ENCODE data around the gene LCN6. TPM values are rescaled to one million over a fixed set of nuclear protein-coding genes. Genes with fewer than 3 reads are reported as not detected.
"Not testable (repeated sequence)": the region's sequence is repeated elsewhere in the genome, so short reads cannot be mapped to it uniquely, and the experiment has no call there.

Gene LCN6
- total and polyA plus RNA-seq, 11 donors, result 0.81 to 101 (median 18.4) TPM

DNA sequence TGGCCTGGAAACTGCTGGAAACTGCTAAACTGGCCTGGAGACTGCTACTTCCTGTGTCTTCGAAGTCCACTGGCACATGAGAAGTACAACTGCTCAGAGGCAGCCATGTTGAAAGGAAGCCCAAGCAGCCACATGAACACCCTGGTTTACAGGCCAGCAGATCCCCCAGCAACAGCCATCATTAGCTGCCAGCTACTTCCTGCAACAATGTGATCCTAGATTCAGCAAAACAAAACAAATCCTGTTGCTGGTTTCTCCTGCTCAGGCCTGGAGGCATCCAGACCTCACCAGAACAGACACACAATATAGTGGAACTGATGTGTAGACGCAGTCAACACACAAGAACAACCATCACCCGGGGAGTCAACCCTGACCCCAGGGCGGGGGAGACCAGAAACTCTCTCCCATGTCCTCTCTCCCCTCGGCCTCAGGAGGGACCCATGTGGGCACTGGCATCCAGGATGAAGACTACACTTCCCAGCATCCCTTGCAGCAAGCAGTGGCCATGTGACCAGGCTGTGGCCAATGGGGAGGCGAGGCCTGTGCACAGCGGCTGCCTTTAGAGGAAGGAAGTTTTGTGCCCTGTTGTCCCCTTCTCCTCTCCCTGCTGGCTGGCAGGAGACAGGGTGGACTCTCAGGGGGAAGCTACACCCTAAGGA, 25.2 kb upstream of the LCN6 start:
- Histone ChIP-seq H3K4me1 (no peaks in the 10 kb centered on the region), H3K9me3 (peaks cover 0 to 9% (median 5%) of the 10 kb centered on the region in 12 donors), H3K27ac (no peak overlapping the region), H3K27me3 (no peaks in the 10 kb centered on the region), H3K36me3 (no peaks in the 10 kb centered on the region), H3K4me3 (no peak overlapping the region)
- intact Hi-C loops (cut with DNase I), result no loop called here
- 78 to 87% (median 85%) methylated on average over 7 of the region's 7 CpGs for WGBS, 4 donors
- TF ChIP-seq, protein P1, sequence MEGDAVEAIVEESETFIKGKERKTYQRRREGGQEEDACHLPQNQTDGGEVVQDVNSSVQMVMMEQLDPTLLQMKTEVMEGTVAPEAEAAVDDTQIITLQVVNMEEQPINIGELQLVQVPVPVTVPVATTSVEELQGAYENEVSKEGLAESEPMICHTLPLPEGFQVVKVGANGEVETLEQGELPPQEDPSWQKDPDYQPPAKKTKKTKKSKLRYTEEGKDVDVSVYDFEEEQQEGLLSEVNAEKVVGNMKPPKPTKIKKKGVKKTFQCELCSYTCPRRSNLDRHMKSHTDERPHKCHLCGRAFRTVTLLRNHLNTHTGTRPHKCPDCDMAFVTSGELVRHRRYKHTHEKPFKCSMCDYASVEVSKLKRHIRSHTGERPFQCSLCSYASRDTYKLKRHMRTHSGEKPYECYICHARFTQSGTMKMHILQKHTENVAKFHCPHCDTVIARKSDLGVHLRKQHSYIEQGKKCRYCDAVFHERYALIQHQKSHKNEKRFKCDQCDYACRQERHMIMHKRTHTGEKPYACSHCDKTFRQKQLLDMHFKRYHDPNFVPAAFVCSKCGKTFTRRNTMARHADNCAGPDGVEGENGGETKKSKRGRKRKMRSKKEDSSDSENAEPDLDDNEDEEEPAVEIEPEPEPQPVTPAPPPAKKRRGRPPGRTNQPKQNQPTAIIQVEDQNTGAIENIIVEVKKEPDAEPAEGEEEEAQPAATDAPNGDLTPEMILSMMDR (IDR thresholded peaks at IDR 0.05), result no peak
- TF ChIP-seq POLR2A (IDR thresholded peaks at IDR 0.05), result no peak
- no peak for DNase-seq
- peak in 3 of 4 donors; percentile 42 to 69 (median 49) for ATAC-seq

DNA sequence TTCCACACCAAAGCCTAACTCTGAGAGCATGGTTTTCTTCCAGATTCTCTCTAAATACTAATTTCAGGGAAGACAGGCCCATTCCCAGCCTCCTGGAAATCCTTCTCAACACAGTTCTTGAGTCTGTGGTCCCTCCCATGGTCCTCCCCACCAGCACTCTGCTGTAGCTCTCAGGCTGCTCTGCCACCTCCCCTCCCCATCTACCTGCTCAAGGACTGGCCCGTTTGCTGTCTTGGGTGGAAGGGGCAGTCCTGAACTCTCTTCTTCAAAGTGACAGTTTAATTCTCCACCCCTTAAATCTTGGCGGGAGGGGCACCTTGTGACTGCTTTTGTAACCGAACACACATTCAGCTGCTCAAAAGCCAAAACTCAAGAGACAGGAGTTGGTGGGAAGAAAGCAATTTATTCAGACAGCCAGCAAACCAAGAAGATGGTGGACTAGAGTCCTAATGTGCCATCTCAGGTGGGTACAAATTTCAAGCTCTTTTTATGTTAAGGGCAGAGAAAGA, 23.6 kb upstream of the LCN6 start:
- WGBS, 4 donors, result 82 to 84% (median 83%) methylated on average over 3 of the region's 3 CpGs
- Histone ChIP-seq H3K4me1 (no peaks in the 10 kb centered on the region), H3K4me3 (no peak overlapping the region), H3K27me3 (peaks cover 0 to 7% (median 0%) of the 10 kb centered on the region in 9 donors), H3K9me3 (peaks cover 0 to 9% (median 5%) of the 10 kb centered on the region in 12 donors), H3K27ac (no peak overlapping the region), H3K36me3 (no peaks in the 10 kb centered on the region)
- DNase-seq (no peak), ATAC-seq (no peak)
- TF ChIP-seq, protein P1 (IDR thresholded peaks at IDR 0.05), result no peak
- no peak for TF ChIP-seq POLR2A (IDR thresholded peaks at IDR 0.05)
- intact Hi-C loops (cut with DNase I), result no loop called here

DNA sequence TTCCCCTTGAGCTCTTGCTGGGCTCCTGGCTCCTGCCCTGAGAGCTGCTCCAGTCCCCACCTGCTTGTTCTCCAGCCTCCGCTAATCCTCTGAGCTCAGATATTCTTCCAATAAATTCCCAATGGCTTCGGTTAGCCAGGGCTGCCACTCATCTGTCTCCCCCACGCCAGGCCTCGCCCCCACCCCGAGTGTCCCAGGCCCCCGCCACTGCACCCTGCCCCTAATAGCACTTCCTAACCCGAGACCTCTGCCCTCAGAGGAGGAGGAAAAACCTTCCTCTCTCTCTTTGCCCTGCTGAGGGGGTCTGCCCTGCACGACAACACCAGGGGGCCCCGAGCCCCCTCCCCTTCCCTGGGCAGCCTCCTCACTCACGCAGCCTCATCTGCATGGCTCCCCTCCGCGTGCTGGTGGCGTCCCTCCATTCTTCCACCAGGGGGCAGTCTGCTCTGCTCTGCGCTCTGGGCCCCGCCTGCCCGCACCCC, 21.4 kb upstream of the LCN6 start:
- Histone ChIP-seq H3K27me3 (peaks cover 0 to 7% (median 0%) of the 10 kb centered on the region in 9 donors), H3K27ac (no peak overlapping the region), H3K9me3 (peaks cover 0 to 9% (median 5%) of the 10 kb centered on the region in 12 donors), H3K36me3 (no peaks in the 10 kb centered on the region), H3K4me1 (peaks cover 0 to 4% (median 0%) of the 10 kb centered on the region in 12 donors), H3K4me3 (no peak overlapping the region)
- intact Hi-C loops (cut with DNase I), result no loop called here
- peak in 2 of 4 donors; percentile 48 to 52 for ATAC-seq
- 10 to 23% (median 12%) methylated on average over 9 to 16 of the region's 16 CpGs for WGBS, 4 donors
- peak in 1 of 5 donors; percentile 22 for DNase-seq
- TF ChIP-seq, protein P1 (IDR thresholded peaks at IDR 0.05), result peak; percentile 23 to 50 (median 36)
- no peak for TF ChIP-seq POLR2A (IDR thresholded peaks at IDR 0.05)

DNA sequence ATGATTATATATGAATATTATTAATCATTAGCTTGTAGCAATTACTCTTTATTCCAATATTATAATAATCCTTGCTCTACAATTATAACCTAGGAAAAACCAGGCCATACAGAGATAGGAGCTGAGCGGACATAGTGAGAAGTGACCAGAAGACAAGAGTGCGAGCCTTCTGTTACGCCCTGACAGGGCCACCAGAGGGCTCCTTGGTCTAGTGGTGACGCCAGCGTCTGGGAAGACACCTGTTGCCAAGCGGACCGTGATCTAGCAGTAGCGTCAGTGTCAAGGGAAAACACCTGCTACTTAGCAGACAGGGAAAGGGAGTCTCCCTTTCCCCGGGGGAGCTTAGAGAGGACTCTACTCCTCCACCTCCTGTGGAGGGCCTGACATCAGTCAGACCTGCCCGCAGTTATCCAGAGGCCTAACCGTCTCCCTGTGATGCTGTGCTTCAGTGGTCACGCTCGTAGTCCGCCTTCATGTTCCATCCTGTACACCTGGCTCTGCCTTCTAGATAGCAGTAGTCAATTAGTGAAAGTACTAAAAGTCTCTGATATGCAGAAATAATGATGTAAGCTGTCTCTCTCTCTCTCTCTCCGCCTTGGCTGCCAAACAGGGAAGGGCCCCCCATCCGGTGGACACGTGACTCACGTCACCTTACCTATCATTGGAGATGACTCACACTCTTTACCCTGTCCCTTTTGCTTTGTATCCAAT, 18.2 kb upstream of the LCN6 start:
- H3K4me3 ChIP-seq; H3K27ac ChIP-seq; H3K9me3 ChIP-seq; intact Hi-C loops (cut with DNase I); H3K27me3 ChIP-seq; ATAC-seq; H3K36me3 ChIP-seq; H3K4me1 ChIP-seq: not testable (repeated sequence)
- 37 to 63% (median 47%) methylated on average over 12 to 18 of the region's 18 CpGs for WGBS, 4 donors
- TF ChIP-seq, protein P1 (IDR thresholded peaks at IDR 0.05), result peak; percentile 17 to 45 (median 40)
- DNase-seq, result peak in 4 of 5 donors; percentile 40 to 73 (median 60)

DNA sequence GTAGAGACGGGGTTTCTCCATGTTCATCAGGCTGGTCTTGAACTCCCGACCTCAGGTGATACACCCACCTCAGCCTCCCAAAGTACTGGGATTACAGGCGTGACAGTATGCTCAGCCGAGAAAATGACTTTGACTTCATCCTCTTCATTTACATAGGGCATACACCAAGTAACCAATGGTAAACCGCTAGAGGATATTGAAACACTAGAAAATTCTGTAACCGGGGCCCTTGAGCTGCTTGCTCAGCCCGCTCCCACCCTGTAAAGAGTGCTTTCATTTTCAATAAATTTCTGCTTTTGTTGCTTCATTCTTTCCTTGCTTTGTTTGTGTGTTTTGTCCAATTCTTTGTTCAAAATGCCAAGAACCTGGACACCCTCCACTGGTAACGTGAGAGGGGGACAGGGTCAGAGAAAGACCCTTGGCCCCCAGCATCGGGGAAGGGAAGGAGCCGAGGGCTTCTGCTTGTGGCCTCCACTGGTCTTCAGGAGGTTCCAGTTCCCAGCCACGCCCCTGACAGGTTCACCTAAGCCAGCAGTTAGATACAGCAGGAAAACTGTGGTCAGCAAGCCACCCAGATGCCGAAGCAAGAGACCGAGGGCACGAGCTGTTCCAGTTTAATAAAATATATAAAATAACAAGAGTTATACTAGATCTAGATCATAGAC, 17.6 kb upstream of the LCN6 start:
- H3K36me3 ChIP-seq; H3K9me3 ChIP-seq; H3K27me3 ChIP-seq; intact Hi-C loops (cut with DNase I); H3K4me3 ChIP-seq; ATAC-seq; DNase-seq: not testable (repeated sequence)
- 85 to 91% (median 89%) methylated on average over 14 of the region's 14 CpGs for WGBS, 4 donors
- Histone ChIP-seq H3K27ac (peak overlapping the region in 2 of 12 donors; percentile 1 to 35), H3K4me1 (peaks cover 0 to 14% (median 0%) of the 10 kb centered on the region in 12 donors)
